ENCODE measurements around the gene ACTG1. TPM values are rescaled to one million over a fixed set of nuclear protein-coding genes. Genes with fewer than 3 reads are reported as not detected.

ACTG1 gene
- total RNA-seq, 1 donor from 2014 or later: 3,623 TPM

DNA sequence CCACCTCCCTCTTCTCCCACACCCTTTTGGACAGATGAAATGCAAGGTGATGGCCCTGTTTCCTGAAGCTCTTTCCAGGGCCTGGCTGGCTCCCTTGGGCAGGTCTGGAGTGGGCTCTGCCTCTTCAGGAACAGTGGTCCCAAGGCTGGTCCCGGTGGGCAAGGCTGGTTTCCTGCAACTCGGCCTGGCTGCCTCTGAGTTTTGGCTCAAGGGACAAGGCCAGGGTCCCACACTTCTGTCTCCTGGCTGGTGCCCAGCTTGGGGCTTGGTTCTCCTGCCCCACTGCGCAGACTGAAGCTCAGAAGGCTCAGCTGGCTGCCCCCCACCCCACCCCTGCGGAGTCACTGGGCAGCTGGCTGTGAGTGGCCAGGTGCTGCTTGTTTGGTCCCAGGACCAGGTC lies 3.8 kb upstream of the ACTG1 start:
- Histone ChIP-seq H3K27me3 (ENCODE audit: control insufficient read depth, insufficient read depth, low read length) (no peaks in the 10 kb centered on the region), H3K36me3 (ENCODE audit: control insufficient read depth, insufficient read depth, low read length) (peaks cover 11% of the 10 kb centered on the region), H3K4me3 (ENCODE audit: low read depth, low read length) (no peak overlapping the region)
- TF ChIP-seq, protein P1, sequence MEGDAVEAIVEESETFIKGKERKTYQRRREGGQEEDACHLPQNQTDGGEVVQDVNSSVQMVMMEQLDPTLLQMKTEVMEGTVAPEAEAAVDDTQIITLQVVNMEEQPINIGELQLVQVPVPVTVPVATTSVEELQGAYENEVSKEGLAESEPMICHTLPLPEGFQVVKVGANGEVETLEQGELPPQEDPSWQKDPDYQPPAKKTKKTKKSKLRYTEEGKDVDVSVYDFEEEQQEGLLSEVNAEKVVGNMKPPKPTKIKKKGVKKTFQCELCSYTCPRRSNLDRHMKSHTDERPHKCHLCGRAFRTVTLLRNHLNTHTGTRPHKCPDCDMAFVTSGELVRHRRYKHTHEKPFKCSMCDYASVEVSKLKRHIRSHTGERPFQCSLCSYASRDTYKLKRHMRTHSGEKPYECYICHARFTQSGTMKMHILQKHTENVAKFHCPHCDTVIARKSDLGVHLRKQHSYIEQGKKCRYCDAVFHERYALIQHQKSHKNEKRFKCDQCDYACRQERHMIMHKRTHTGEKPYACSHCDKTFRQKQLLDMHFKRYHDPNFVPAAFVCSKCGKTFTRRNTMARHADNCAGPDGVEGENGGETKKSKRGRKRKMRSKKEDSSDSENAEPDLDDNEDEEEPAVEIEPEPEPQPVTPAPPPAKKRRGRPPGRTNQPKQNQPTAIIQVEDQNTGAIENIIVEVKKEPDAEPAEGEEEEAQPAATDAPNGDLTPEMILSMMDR (IDR thresholded peaks at IDR 0.05; ENCODE audit: insufficient read depth, low read length, severe bottlenecking): no peak
- DNase-seq (ENCODE audit: low read depth) (no peak), FAIRE-seq (peak; percentile 18)

DNA sequence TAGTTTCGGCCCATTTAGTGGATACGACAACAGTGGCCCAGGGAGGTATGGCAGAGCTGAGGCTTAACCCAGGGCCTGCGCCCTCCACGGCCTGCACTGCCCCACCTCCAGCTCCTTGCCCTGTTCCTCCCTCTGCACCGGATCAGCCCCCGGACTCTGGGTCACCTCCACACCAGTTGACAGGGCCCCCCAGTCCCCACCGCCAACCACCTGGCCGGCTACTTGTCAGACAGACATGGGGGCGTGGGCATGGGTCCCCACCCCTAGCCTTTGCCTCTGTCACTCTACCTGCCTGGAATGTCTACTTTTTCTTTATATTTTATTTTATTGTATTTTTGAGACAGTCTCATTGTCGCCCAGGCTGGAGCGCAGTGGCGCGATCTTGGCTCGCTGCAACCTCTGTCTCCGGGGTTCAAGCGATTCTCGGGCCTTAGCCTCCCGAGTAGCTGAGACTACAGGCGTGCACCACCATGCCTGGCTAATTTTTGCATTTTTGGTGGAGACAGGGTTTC lies 3.0 kb upstream of the ACTG1 start:
- FAIRE-seq (no peak), DNase-seq (ENCODE audit: low read depth) (no peak)
- peaks cover 19% of the 10 kb centered on the region for H3K36me3 ChIP-seq (ENCODE audit: control insufficient read depth, insufficient read depth, low read length)
- H3K4me3 ChIP-seq (ENCODE audit: low read depth, low read length): peak overlapping the region; percentile 98
- H3K27me3 ChIP-seq (ENCODE audit: control insufficient read depth, insufficient read depth, low read length): no peaks in the 10 kb centered on the region
- TF ChIP-seq, protein P1 (IDR thresholded peaks at IDR 0.05; ENCODE audit: insufficient read depth, low read length, severe bottlenecking): no peak

DNA sequence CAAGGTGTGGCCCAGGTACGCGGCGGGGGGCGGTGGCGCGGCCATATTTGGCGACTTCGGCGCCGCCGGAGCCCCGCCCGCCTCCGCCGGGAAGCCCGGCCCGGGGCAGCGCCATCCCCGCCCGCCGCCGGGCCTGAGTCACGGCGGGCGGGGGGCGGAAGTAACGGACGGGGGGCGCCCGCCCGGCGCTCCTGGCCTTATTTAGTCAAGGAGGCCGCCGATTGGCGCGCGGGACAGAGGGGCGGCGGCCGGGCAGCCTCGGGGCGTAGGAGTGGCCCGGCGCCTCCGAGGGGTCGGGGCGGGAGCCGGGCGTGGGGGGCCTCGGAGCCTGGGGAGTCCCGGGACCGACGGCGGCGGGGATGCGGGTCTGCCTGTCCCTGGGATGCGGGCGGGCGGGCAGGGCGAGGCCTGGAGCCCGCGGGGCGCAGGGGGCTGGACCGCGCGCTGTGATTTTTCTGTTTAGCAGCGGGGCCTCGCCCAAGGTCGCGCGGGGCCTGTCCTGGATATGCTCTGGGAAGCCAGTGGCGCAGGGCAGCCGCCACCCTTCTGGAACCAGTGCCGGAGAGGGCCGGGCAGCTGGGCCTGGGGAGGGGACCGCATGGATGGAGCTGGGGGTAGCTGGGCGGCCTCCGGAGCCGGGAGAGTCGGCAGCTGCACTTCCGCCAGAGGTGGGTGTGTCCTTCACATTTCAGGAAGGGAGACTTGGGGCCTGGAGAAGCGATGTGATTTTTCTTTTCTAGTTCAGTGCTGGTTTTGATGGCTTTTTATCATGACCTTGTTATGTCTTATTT lies 2.3 kb upstream of the ACTG1 start:
- peak; percentile 59 for DNase-seq (ENCODE audit: low read depth)
- FAIRE-seq: no peak
- TF ChIP-seq, protein P1 (IDR thresholded peaks at IDR 0.05; ENCODE audit: insufficient read depth, low read length, severe bottlenecking): no peak
- H3K36me3 ChIP-seq (ENCODE audit: control insufficient read depth, insufficient read depth, low read length): peaks cover 22% of the 10 kb centered on the region
- H3K4me3 ChIP-seq (ENCODE audit: low read depth, low read length): peak overlapping the region; percentile 98
- no peaks in the 10 kb centered on the region for H3K27me3 ChIP-seq (ENCODE audit: control insufficient read depth, insufficient read depth, low read length)

DNA sequence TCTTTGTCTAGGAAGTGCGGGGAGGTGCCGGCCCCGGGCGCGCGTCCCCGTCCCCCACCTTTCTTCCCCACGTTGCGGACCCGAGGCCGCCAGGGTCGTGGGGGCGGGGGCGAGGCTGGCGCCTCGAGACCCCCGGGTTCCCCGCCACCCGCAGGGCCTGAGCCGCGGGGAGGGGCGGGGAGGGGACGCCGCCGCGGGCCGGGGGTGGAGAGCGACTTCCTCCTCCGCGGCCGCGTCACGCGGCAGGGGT lies 1.8 kb upstream of the ACTG1 start:
- H3K4me3 ChIP-seq (ENCODE audit: low read depth, low read length): peak overlapping the region; percentile 98
- DNase-seq (ENCODE audit: low read depth): no peak
- H3K36me3 ChIP-seq (ENCODE audit: control insufficient read depth, insufficient read depth, low read length): peaks cover 22% of the 10 kb centered on the region
- FAIRE-seq: no peak
- TF ChIP-seq, protein P1 (IDR thresholded peaks at IDR 0.05; ENCODE audit: insufficient read depth, low read length, severe bottlenecking): no peak
- H3K27me3 ChIP-seq (ENCODE audit: control insufficient read depth, insufficient read depth, low read length): no peaks in the 10 kb centered on the region

DNA sequence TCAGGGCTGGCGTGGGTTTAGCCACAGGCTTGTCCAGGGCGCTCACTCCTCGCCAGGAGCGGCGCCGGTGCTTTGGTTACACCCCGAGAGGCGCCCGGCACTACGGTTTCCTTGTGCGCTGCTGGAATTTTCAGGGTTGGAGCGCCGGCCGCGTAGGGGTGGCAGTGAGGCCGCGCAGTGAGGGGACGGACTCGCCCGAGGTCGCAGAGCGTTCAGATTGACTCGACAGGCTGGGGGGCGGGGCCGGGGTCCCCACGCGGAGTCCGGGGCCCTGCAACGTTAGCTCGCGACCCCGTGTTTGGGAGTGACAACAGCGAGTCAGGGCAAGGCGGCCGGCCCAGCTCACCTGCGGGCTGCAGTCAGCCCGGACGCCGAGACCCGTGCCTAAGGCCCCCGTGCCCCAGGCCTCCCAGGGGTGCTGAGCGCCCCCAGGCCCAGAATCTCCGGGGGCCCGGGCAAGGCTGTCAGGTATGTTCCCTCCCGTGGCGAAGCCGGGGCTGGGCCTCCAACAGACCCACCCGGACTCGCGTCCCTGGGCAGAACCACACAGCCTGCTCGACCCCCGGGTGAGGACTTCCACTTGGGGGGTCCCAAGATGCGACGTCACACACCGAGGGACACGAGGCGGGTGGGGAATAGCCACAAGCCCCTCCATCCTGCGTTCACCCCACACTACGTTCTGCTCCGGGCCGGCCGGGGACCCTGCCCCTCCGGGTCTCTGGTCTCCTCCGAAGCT lies 1.3 kb upstream of the ACTG1 start:
- Histone ChIP-seq H3K4me3 (ENCODE audit: low read depth, low read length) (peak overlapping the region; percentile 98), H3K27me3 (ENCODE audit: control insufficient read depth, insufficient read depth, low read length) (no peaks in the 10 kb centered on the region), H3K36me3 (ENCODE audit: control insufficient read depth, insufficient read depth, low read length) (peaks cover 22% of the 10 kb centered on the region)
- TF ChIP-seq, protein P1 (IDR thresholded peaks at IDR 0.05; ENCODE audit: insufficient read depth, low read length, severe bottlenecking): no peak
- FAIRE-seq (no peak), DNase-seq (ENCODE audit: low read depth) (peak; percentile 38)
